Activated gamma-delta T cell (primary cell): ENCODE measurements around the gene EIF6.

Source experiments
- DNase-seq: peaks from one replicate; lab custom pipeline; 2025; lab: John Stamatoyannopoulos, UW

The EIF6 gene

GRCh38 chr20:35295058-35295457 is 10.5 kb upstream of the EIF6 start:
- DNase-seq = no peak

DNA sequence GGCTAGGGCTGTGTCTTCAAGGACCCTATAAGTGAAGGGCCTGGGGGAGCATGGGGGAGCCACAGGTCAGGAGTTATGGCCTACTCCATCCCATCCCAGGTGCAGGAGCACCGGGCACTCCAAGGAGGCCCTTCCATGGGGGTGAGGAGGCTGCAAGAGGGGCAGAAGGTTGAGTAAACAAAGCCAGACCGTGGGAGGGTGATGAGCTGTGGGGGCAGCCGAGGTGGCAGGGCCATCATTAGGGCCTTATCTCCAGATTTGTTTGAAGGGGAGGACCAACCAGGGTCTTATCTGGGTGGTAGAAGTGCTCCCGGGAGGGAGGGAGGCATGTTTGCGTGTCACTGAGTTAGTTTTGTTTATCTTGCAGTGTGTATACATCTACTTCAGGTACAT is 9.7 kb upstream of the EIF6 start:
- no peak for DNase-seq

- no peak for DNase-seq
These were observed 9.0 kb upstream of the EIF6 start for GRCh38 chr20:35293303-35294292.

GRCh38 chr20:35292504-35293285 is 8.1 kb upstream of the EIF6 start:
- no peak for DNase-seq

DNA sequence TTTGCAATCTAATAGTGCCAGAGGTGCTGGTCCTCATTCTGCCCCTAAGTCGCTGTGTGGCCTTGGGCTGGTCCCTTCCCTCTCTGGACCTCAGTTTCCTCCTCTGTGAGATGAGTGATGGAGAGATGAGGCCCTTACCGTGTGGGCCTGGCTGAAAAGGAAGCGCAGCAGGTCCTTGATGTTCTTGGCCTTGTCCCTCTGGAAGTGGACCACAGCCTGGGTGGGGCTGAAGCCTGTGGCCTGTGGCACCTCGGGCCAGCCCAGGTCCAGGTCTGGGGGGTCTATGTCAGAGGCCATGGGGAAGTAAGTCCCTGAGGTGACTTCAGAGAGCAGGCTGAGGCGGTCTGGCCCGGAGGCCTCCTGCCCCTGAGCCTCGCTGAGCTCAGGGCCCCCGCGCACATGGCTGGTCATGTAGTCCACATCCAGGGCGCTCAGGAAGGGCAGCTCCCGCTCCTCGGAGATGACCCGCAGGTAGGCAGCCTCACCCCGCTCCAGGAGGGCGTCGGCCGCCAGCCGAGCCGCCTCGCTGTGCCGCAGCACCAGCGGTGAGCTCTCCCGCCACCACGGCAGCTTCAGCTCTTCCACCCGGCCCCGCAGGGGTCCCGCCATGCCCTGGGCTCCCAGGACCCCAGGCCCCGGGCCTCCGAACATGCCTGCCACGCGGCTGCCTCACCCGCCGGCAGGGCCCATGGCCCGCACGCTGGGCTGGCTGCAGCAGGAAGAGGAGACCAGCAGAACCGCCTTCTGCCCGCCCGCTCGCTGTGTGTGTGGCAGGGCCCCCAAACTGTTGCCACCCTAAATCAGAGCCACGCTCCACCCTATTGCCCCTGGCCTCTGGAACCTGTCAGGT is 7.3 kb upstream of the EIF6 start, which contains the start of gene FAM83C:
Gene FAM83C (minus strand): TSS at position 772 of the 850 bp plus-strand sequence. CDS start 121 bp downstream, at position 651.
- DNase-seq = no peak

DNA sequence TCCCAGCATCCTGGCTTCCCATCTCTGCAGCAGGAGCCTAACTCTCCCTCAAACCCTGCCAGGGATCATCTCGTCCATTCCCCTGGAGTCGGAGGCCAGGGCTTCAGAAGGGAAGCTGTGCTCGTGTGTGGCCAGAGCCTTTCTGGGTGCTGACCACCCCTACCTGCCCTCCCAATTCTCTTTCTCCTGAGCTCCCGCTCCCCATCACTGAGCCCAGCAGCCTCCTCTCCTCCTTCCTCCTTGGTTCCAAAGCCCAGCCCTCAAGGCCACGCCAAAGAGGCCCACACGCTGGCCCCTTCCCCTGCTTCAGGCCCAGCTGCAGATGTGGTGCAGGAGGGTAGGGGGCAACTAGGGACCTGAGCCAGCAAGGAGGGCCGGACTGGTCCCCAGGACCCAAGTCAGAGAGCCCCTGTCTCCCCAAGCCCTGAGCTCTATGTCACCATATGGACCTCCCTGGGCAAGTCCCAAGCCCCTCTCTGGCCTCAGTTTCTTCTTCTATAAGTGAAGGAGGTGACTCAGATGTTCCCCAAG is 6.4 kb upstream of the EIF6 start:
- DNase-seq = no peak

DNA sequence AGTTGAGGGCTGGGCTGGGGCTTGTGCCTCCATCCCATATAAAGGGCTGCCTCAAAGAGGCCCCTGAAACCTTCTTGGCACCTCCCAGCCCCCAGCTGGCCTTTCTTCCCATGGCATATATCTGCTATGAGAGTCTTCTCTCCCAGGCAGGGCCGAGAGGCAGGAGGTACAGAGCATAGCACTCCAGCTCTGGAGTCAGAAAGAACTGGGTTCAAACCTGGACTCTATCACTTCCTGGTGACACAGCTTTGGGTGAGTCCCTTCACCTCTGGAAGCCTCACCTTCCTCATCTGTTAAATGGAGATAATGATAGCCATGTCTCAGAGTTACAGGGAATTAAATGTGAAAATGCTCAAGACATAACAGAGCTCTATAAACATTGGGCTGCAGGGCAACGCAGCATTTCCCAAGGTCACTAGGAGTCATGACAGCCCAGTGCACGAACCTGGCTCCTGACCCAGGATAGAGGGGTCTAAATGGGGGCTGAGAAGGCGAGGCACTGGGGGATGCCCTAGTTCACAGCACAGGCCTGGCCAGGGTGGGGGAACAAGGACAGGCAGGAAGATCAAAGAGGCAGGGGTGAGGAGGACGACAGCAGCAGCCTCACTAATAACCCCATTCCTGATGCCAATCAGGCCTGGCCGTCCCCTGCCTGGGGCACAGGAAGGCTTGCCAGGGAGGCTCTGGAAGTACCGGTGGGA is 5.8 kb upstream of the EIF6 start:
- DNase-seq = no peak

GRCh38 chr20:35288325-35289060 is 3.9 kb upstream of the EIF6 start:
- no peak for DNase-seq

GRCh38 chr20:35287509-35288324 is 3.1 kb upstream of the EIF6 start:
- no peak for DNase-seq

DNA sequence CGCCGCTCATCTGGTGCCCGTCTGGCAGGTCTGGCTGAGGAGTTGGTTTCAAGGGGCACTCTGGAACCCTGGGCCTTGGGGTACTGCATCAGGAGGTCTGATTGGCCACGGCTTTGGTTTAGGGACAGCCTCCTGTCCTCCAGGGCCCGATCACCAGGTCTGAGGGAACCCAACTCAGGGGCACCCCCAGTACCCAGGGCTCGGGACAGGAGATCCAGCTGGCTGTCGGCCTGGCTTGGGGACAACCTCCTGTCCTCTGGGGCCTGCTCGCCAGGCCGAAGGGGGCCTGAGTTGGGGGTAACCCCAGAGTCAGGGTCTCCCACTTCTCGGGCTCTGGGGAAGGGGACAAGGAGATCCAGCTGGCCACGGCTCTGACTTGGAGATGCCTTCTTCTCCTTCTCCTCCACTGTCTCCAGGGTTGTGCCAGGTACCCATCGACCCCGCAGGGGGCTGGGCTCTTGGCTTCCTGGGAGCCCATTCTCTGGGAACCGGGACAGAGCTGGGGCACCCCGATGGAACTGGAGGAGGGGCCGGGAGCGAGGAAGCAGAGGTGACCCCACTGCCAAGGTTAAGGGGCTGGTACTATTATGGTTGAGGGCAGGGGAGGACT is 2.4 kb upstream of the EIF6 start:
- DNase-seq = no peak

DNA sequence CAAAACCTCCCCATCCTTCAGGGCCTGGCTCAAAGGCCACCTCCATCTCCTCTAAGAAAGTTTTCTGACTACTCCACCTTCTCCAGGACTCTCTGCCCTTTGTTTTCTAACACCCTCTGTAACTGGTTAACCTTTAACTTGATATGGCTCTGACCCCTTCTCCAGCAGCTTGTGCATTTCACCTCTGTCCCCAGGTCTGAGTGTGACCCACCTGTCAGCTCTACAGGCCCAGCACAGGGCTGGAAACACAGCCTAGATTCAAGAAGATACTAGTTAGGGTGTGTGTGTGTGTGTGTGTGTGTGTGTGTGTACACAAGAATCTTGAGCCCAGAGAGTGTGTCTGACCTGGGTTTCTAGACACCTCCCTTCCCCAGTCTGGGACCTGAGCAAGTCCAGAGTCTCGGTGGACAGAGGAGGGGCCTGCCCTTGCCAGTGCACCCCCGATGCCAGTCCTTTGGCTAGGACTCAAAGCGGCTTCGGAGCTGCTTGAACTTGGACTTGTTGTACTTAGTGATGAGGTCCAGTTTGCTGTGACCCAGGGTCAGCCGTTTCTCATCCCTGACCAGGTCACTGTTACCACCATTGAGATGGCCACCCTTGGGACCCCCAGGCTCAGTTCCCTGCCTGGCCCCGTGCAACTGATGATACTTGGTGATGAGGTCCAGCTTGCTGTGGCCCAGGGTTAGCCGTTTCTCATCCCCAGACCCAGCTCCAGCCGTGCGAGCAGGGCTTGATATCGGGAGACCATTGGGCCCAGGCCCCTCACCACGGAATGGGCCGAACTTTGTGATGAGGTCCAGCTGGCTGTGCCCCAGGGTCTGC is 1.7 kb upstream of the EIF6 start:
- no peak for DNase-seq

DNA sequence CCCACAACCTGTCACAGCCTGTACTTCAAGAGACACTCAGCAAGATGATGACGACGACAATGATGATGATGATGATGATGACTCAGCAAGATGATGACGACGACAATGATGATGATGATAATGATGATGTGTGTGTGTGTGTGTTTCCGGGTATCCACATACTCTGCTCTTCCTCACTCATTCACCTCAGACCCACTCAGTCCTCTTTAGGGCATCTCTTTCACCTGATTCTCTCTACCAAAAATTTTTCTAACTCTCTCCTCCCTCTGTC is 1.2 kb upstream of the EIF6 start:
- DNase-seq = no peak

GRCh38 chr20:35284992-35285805 is 627 bp upstream of the EIF6 start:
- DNase-seq = no peak

DNA sequence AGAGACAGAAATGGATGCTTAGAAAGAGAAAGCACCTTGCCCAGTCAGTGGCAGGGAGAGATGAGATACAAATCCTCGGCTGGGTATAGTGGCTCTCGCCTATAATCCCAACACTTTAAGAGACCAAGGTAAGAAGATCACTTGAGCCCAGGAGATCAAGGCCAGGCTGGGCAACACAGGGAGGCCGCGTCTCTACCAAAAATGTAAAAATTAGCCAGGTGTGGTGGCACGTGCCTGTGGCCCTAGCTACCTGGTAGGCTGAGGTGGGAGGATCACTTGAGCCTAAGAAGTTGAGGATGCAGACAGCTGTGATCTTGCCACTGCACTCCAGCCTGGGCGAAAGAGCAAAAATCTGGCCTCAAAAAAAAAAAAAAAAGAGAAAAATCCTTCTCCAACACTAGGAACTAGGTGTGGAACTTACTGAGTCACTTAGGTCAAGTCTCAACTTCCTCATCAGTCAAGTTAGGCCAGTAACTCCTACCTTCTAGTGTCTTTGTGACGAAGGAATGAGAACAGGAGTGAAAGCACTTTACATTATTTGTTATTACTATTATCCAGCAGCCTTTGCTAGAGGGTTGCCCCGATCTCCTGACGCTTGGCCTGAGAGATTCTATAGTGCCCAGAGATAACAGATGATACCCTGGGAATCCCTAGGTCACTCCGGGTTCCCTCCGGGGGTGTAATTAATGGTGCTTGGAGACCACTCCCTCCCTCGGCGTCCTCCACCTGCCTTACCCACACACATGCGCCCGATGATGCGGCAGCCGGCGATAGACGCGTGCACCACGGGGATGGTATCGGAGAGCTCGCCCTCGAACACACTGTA is 918 bp downstream of the EIF6 start:
- DNase-seq = no peak

- DNase-seq = no peak
These were observed 3.0 kb downstream of the EIF6 start for GRCh38 chr20:35281506-35282101.

- no peak for DNase-seq
These were observed 4.0 kb downstream of the EIF6 start for GRCh38 chr20:35280523-35280922.
